Ishikawa (cell line): ENCODE measurements around the gene CAPN5.

Experiments
- CEBPB ChIP-seq: IDR thresholded peaks from 2 replicates; pipeline ENCODE4 v1.6.1; 2012
- CREB1 ChIP-seq: IDR thresholded peaks from 2 replicates; pipeline ENCODE4 v1.6.1; 2012; ENCODE audit warnings: low read depth
- EGR1 ChIP-seq: IDR thresholded peaks from 2 replicates; pipeline ENCODE4 v1.6.1; 2012
- EP300 ChIP-seq: IDR thresholded peaks from 2 replicates; pipeline ENCODE4 v1.6.1; 2012; ENCODE audit warnings: borderline replicate concordance
- FOXM1 ChIP-seq: IDR thresholded peaks from 2 replicates; pipeline ENCODE4 v1.6.1; 2012; ENCODE audit warnings: low read depth, borderline replicate concordance
- NFIC ChIP-seq: IDR thresholded peaks from 2 replicates; pipeline ENCODE4 v1.6.1; 2012
- RAD21 ChIP-seq: IDR thresholded peaks from 2 replicates; pipeline ENCODE4 v1.6.1; 2012; ENCODE audit warnings: low read depth
- TAF1 ChIP-seq: IDR thresholded peaks from 2 replicates; pipeline ENCODE4 v1.6.1; 2012; ENCODE audit warnings: low read depth, mild to moderate bottlenecking
- TEAD4 ChIP-seq: IDR thresholded peaks from 2 replicates; pipeline ENCODE4 v1.6.1; 2012
- YY1 ChIP-seq: IDR thresholded peaks from 2 replicates; pipeline ENCODE4 v1.6.1; 2012; ENCODE audit warnings: low read depth
- TF ChIP-seq, protein P1 (sequence below): IDR thresholded peaks from 2 replicates; pipeline ENCODE4 v1.6.1; 2012; ENCODE audit warnings: low read depth, mild to moderate bottlenecking
- TF ChIP-seq, protein P2 (sequence below): IDR thresholded peaks from 2 replicates; pipeline ENCODE4 v1.6.1; 2012
- TF ChIP-seq, protein P3 (sequence below): IDR thresholded peaks from 2 replicates; pipeline ENCODE4 v1.6.1; 2012

DNA sequence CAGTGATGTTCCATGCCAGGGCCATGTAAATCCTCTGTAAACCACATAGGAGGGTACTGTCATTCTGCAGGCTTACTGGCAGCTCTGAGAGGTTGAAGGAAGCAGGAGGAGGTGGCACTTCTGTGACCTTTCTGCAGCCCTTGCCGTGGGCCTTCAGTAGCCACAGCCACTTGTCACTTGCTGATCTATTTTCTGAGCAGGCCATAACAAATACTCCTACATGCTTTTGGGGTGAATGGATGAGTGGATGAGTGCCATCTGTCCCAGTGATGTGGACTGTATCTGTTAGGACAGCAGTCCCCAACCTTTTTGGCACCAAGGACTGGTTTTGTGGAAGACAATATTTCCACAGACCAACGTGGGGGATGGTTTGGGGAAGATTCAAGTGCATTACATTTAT, 22.4 kb upstream of the CAPN5 start:
- TF ChIP-seq TAF1 (no peak), CREB1 (no peak), EP300 (no peak), CEBPB (no peak), EGR1 (no peak), TEAD4 (no peak), RAD21 (no peak), FOXM1 (no peak), YY1 (no peak), NFIC (no peak)
- TF ChIP-seq, protein P1, sequence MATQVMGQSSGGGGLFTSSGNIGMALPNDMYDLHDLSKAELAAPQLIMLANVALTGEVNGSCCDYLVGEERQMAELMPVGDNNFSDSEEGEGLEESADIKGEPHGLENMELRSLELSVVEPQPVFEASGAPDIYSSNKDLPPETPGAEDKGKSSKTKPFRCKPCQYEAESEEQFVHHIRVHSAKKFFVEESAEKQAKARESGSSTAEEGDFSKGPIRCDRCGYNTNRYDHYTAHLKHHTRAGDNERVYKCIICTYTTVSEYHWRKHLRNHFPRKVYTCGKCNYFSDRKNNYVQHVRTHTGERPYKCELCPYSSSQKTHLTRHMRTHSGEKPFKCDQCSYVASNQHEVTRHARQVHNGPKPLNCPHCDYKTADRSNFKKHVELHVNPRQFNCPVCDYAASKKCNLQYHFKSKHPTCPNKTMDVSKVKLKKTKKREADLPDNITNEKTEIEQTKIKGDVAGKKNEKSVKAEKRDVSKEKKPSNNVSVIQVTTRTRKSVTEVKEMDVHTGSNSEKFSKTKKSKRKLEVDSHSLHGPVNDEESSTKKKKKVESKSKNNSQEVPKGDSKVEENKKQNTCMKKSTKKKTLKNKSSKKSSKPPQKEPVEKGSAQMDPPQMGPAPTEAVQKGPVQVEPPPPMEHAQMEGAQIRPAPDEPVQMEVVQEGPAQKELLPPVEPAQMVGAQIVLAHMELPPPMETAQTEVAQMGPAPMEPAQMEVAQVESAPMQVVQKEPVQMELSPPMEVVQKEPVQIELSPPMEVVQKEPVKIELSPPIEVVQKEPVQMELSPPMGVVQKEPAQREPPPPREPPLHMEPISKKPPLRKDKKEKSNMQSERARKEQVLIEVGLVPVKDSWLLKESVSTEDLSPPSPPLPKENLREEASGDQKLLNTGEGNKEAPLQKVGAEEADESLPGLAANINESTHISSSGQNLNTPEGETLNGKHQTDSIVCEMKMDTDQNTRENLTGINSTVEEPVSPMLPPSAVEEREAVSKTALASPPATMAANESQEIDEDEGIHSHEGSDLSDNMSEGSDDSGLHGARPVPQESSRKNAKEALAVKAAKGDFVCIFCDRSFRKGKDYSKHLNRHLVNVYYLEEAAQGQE = no peak
- TF ChIP-seq, protein P2, sequence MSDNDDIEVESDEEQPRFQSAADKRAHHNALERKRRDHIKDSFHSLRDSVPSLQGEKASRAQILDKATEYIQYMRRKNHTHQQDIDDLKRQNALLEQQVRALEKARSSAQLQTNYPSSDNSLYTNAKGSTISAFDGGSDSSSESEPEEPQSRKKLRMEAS = no peak
- TF ChIP-seq, protein P3, sequence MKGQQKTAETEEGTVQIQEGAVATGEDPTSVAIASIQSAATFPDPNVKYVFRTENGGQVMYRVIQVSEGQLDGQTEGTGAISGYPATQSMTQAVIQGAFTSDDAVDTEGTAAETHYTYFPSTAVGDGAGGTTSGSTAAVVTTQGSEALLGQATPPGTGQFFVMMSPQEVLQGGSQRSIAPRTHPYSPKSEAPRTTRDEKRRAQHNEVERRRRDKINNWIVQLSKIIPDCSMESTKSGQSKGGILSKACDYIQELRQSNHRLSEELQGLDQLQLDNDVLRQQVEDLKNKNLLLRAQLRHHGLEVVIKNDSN = no peak
